HG02642 (cell line): Measurements from ENCODE around the gene LY6G6D.

ENCODE experiments used
- ATAC-seq: cut with Tn5 transposase; IDR thresholded peaks from one replicate; pipeline ENCODE4 v1.9.1; 2021; ENCODE audit warnings: mild to moderate bottlenecking; ENCODE audit not compliant: unreplicated experiment, poor library complexity

The LY6G6D gene

DNA sequence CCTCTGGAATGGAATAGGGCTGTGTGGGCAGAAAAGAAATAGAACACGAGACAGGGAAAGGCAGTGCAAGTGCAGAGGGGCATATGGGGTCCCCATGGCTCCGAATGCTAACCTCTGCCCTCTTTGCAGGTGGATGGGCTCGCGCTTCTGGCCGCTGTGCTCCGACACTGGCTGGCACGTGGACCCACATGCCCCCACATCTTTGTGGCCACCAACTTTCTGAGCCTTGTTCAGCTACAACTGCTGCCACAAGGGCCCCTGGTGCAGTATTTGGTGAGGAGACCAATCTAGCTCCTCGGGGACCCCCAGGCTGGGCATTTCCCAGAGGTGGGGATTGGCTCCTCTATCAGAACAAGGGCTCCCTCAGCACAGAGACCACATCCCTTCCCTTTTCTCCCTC lies 46.2 kb downstream of the LY6G6D start:
- no peak for ATAC-seq

DNA sequence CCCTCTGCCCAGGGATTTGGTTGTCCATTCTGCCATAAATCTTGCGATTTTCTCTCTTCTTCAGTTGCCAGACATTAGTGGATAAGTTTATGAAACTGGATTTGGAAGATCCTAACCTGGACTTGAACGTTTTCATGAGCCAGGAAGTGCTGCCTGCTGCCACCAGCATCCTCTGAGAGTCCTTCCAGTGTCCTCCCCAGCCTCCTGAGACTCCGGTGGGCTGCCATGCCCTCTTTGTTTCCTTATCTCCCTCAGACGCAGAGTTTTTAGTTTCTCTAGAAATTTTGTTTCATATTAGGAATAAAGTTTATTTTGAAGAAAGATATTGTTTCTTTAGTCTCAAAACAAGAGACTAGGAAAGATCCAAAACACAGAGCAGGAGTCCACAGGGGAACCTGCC lies 47.2 kb downstream of the LY6G6D start, which contains the start of gene SAPCD1:
Gene SAPCD1, plus strand, starts transcription at position 301 of the 400 bp plus-strand sequence. CDS start 399 bp downstream, outside the sequence.
- no peak for ATAC-seq

DNA sequence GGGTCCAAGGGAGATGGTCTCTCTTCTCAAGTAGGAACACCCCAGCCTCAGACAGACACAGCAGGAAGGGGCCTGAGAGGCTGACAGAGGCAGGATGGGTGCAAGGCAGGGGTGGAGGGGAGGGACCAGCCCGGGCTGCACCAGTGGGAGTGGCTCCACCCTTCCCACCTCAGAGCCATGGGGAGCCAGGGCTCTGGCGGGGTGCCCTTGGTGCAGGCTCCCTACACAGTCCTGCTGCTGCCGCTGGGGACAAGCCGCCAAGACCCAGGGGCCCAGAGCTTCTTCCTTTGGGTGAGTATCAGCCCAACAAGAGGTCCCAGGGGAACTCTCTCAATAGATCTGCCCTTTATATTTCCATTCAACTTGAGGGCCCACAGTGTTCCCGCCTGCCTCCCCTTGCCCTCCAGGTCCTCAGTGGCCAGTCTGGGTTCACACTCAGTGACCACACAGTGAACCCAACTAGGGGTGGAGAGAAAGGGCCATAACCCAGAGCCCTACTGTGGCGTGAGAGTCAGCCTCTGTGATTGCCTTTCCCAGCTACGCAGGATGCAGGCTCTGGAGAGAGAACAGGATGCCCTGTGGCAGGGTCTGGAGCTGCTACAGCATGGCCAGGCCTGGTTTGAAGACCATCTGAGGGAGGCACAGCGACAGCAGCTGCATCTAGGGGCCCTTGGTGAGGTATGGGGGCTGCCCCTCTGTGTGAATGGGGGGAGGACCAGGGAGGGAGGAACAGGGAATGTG lies 47.9 kb downstream of the LY6G6D start:
- no peak for ATAC-seq

DNA sequence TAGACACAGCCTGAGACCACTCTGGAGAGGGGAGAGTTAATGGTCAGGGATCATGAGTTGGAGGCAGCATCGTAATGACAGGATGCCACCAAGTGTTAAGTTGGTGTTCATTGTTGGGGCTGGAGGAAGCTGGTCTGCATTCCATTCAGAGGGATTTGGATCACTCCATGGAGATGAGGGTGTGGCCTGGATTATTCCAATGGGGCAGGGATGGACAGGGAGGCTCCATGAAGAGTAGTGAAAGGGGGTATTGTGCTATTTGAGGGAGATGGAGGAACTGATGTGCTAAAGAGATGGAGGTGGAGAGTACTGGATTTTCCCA lies 48.4 kb downstream of the LY6G6D start:
- ATAC-seq: no peak

DNA sequence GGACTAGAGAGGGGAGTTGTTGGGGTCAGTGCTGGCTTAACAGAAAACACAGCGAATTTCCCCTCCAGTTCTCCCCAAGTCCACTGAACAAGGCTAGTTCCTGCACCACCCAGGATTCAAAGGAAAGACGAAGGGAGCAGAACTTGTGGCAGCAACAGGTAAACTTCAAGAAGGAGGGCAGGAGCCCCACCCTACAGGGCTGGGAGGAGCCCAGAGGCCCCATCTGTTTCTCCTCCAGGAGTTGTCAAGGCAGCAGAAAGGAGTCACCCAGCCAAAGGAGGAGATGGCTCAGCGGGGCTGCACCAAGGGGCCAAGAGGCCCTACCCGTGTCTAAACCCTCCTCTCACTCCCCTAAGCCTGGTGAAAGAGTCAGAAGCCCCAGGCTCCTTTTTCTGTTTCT lies 49.0 kb downstream of the LY6G6D start:
- ATAC-seq: no peak

DNA sequence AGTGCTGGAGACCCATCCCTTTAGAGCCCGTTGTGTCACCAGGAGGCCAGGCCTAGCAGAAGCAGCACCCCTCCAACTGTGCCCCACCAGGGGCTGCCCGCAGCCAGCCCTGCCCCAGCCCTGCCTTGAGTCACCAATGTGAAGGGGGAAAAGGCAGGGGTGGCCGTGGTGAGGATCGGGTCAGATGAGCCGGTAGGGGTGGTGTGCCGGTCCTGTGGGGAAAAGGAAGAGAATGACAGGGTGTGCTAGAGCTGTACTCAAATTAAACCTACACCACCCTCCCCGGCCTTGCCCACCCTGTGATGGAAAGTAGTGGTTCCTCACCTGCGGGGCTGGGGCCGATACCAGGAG lies 50.4 kb downstream of the LY6G6D start:
- no peak for ATAC-seq

DNA sequence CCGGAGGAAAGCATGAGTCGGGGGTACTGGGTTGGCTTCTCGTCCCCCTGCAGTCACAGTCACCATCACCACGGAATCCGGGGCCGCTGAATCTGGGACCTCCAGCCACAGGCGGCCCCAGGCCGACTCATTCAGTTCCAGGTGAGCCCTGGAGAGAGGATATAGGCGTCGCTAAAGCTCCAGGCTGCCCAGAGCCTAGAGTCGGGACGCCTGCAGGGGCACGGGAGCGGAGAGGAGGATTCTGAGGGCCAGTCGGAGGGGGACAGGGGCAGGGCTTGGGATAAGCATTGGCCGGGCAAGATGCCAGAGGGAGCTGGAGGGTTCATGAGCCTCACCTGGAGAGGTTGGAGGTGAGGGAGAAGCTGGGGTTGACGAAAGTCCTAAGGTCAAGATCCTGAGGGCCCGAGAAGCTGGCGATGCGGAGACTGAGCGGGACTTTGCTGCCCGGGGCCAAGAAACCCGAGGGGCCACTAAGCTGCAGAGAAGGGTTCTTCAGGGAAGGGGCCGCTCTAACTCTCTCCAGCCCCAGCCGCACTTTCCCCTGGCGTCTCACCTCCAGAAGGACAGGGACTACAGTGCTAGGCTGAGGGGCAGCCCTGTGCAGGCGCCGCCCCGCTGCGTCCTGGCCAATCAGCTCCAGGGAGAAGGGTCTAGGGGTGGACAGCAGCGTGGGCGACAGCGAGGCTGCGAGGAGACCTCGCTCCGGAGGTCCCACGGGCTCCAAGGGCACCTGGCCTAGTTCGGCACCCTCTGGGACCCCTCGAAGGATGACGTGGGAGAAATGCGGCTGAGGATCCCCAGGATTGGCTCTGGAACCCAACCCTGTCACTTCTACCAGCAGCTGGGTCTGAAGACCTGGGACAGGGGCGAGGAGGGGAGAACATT lies 51.0 kb downstream of the LY6G6D start:
- ATAC-seq: no peak

DNA sequence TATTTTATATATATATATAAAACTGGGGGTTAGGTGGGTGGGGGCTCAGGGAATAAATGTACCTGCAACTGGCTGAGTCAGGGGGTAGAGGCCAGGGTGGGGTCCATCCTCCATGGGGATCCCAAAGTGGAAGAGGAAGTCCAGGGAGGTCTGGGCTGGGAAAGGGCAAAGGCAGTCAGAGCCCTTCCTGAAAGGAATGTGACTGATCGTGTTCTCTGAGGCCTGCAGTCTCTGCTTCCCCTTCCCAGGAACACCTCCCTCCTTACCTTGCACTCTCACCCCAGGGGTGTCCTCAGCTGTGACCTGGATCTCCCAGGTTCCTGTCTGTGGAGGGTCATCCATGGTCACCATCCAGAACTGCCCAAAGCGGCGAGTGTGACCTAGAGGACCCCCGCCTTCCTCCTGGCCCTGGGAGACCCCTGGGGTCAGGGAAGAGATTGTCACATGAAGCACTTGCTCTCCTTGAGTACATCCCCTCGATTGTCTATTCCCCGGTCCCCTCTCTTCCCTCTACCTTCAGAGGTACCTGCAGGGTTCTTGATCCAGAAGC lies 52.0 kb downstream of the LY6G6D start:
- ATAC-seq: no peak
